ENCODE data around the gene ADCY2.

DNA sequence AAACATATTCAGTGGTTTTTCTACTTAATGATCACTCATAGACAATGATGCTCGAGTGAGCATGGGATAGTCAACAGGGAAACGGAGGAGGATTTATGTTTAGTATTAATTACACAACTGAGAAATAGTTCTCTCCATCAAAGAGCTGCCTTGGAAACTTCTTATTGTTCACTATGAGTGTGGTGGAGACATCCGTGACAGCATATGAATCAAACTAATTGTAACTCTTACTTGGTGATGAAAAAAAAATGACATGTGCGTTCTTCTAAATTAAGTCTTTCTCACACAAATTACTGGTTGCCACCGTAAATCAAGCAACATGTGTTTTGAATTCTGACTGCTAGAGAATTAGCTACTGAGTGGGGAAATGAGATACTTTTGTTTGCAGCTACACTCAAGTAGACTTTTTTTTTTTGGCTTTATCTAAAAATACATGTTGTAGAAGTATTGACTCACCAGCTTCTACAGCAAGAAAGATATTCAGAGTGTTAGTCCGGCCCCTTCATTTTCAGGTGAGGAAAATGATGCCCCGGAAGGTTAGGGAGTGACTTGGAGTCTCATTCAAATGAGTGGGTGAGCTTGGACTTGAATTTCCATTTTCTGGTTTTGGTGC, 275.5 kb downstream of the ADCY2 start:
- TF ChIP-seq CTCF (conservative IDR thresholded peaks at IDR 0.05; ENCODE audit: low read length) (no peak), EZH2phosphoT487 (IDR thresholded peaks at IDR 0.05; ENCODE audit: borderline replicate concordance, low read depth, low read length) (no peak)

Data from OCI-LY7 (cell line).